Left renal cortex interstitium (tissue), 4 donors: ENCODE measurements around the gene FHIT. TPM values are rescaled to one million over a fixed set of nuclear protein-coding genes. Genes with fewer than 3 reads are reported as not detected.

Experiments used
- DNase-seq, 4 donors: peaks; one replicate each; pipeline ENCODE4 v3.0.0-alpha.2; 2013; ENCODE audit warnings: low read depth in 4 of 4, low spot score in 2 of 4, missing footprints in 1 of 4
- polyA plus RNA-seq, 4 donors: library from polyadenylated mRNA; unstranded; fragments of 120-200 nt; gene quantifications; one replicate each; pipeline ENCODE4 v1.2.1, GENCODE V29; 2013; ENCODE audit not compliant: insufficient read length in 4 of 4

The FHIT gene
- 10 to 100 TPM; 23.4 to 29.9 (median 26.0) TPM for polyA plus RNA-seq

DNA sequence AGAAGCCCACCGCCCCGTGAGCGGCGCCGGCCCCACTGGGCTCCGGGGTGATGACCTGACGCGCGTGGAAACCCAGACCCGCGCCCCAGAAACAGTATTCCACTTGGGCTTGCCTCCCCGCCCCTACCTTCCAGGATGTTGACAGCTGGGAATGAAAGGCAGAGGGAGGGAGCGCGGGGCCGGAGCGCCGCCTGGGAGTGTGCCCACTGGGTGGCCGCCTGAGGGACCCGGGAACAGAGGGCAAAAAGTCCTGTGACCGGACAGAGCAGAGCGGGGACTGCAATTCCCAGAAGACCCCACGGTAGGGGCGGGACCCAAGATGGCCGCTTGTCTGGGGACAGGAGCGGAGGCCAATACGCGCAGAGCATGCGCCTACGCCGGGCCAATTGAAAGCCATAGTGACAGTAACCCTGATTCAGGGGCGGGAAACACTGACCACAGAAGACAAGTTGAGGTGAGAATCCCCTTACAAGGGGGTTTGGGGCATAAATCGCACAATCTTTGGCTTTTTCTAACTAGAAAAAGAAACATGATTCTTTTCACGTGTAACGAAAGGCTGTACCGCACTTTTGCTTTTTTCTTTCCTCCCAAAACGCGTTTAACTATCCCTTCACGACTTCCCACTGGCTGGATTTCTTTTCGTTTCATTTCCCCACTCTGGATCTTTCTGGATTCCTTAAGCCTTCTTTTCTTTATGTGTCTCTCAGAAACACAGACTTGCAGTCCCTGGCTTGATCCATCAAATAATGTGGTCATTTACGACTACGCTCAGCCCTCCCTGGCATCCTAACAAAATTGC, at the start of gene FHIT:
FHIT (minus strand) TSS at position 279 of the 799 bp plus-strand sequence.
- peak; percentile 79 to 93 (median 92) for DNase-seq

DNA sequence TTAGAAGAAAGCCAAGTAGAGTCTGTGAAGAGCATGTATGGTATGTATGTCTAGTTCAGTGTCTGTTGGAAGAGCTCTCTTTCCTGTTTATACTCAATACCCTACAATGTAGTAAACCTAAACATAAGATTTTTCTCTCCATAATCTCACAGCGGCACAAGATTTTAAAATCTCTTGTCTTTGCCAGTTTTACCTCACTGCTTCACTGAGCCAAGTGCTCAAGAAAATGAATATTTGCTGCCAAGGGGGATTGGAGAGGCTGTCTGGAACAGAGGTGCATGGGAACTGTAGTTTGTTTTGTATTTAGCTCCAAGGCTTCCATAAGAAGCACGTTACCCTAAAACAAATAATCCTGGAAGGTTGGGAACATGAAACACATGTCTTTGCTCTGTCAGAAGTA, 49.5 kb upstream of the FHIT start:
- no peak for DNase-seq

DNA sequence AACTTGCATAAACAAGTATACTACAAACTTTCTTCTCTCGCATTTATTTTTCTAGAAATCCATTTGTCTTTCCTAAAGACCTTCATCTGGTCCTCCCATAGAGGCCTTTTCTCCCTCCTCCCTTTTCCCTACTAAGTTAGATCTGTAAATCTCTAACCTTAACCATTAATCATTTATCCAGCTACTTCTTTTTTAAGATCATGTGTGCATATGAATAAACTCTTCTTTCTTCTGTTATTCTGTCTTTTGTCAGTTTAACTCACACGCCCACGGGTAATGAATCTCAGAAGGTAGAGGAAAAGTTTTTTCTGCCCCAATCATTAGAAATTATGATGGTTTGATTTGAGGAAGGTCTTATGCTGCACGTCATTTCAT, 48.7 kb upstream of the FHIT start:
- DNase-seq = no peak

DNA sequence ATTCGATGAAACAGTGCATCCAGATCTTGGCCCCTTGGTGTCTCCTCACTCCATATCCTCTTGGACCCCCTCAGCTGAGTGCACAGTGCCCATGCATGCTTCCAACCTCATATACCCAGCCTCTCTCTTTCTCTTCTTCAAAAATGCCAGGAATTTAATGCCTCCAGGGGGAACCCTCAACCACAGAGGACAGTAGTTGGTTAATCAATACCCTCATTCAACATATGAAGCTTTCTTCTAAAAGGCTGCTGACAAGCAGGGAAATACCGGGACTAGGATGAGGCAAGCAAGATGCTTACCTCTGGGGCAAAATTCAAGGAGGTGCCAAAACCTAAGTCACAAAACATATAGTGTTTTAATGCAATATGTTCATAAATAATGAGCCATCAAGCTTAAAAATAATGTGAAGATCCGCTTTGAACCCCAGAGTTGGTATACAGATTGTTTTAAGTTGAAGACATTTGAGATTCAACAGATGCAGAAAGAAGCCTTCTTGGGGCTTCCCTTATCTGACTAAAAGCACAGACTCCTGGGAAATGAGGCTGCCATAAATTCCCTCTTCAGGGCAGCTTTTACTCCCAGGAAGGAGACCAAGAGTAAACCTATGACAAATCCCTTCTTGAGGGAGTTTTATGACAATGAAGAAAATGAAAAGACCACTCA, 48.2 kb upstream of the FHIT start:
- no peak for DNase-seq

DNA sequence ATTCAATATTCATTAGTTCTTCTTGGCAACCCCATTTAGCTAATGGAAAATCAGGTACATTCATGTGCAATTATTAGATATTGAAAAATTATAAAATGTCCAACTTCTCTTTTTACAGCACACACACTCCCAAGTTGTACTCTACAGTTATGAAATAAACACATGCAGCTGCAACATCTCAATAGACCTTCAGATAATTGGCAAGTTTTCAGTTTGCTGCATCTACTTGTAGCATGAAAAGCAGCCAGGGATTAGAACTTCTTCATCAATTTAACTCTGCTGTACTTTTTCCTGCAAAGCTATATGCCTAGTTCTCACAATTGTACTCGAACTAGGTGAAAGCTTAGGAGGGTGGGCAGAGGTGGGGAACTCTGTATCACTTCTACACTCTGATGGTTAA, 46.6 kb upstream of the FHIT start:
- no peak for DNase-seq

DNA sequence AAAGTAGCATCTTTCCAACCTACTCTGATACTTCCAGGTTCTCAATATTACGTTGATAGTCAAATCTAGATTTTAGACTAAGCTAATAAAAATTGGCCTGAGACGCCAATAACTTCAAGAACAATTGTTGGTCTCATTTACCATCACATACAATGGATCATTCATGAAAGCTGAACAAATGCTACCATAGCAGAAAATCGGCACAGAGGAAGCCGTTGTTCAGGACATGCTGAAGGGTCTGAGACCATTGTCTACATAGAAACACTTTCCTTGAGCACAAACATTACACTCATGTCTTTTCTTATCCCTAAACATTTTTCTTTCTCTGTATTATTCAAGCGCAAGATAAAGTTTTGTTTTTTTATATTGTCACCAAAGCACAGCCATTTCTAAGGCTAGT, 37.2 kb upstream of the FHIT start:
- DNase-seq = no peak

DNA sequence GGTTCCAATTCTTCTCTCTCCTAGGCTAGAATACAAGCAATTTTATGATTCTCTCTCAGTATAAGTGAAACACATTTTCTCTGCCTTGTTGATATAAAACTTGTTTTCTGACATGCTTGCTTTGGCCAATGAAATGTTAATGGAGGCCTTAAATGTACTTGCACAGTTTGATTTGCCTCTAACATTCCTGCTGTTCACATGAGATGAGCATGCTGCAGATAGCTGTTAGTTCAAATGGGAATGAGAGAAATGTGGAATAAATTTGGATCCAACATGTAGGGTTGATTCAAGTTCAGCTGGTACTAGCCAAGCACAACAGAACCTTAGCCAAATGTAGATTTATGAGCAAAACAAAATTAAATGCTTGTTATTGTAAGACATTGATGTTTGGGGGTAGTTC, 32.6 kb upstream of the FHIT start:
- no peak for DNase-seq

DNA sequence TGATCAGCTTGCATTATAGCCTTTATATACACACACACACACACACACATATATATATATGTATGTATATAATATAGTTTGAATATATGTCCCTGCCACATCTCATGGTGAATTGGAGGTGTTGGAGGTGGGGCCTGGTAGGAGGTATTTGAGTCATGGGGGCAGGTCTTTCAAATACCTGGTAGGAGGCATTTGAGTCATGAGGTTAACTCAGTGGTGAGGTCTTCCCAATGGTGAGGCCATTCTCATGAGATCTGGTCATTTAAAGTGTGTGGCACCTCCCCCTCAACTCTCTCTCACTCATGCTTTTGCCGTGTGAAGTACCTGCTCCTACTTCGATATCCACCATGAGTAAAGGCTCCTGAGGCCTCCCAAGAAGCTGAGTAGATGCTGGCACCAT, 27.5 kb upstream of the FHIT start:
- DNase-seq = no peak

DNA sequence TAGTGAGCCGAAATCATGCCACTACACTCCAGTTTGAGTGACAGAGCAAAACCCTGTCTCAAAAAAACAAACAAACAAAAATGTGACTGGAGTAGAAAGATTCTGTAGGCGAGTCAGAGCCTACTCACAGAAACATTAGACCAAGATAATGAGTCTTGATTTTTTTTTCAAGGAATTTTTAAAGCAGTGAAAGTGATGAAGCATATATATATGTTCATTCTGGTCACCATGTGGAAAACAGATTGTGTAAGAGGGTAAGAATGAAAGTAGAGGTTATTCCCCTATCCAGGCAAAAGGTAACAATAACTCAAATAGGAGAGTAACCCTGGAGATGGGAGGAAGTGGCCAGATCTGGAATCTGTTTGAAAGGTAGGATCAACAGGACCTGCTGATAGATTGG, 26.2 kb upstream of the FHIT start:
- no peak for DNase-seq

DNA sequence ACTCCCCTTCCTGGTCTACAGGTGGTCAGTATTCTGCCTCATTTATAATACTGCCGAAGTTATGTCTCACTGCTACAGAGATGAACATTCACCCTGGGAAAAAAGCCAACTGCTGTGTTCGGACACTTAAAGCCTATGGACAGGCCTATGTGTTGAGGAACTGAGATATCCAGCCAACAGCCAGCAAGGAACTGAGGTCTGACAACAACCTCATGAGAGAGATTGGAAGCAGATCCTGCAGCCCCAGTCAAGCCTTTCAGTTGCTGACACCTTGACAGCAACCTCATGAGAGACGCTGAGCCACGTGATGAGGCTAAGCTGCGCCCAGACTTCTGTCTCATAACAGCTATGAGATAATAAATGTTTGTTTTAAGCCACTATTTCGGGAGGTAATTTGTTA, 18.2 kb upstream of the FHIT start:
- no peak for DNase-seq

DNA sequence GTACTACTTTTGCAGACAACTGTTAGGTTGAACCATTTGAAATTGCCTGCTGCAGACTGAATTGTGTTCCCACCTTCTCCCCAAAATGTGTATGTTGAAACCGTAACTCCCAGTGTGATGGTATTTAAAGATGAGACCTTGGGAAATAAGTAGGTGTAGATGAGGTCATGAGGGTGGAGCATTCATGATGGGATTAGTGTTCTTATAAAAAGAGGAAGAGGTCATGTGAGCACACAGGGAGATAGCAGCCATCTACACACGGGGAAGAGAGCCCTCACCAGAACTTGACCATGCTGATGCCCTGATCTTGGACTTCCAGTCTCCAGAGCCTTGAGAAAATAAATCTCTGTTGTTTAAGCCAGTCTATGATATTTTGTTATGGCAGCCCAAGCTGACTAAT, 17.4 kb upstream of the FHIT start:
- DNase-seq = no peak

DNA sequence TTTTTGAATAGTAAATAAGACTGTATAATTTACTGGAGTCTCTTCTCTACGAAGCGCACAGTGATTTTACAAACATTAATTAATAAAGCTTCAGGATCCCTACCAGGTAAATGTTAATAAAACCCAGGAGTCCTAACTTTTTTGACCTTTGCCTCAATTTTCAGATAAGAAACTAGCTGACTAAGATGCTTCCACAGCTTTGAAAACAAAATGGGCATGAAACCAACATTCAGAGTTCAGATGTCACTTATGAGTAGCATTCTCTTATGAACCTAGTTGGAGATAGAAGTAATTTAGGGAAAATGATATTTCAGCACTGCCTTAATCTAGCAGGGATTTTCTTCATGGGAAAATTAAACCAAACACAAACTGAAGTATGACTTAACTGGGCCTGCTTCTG, 13.0 kb upstream of the FHIT start:
- no peak for DNase-seq

DNA sequence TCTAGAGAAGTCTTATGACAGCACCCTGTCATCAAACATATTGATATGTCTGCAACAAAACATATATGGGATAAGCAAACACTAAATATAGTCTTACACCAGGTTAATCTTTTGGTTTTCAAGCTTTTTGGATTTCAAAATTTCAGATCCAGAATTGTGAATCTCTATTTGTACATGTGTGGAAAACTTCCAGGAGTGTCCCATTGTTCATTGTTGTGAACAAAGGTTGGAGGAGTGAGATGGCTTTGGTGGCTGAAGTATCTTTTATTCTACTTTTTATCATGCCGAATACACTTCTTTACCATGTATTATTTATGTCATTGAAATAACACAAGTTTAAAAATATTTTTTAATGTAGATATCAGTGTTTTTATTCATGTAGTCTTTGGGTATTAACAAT, 5.9 kb upstream of the FHIT start:
- no peak for DNase-seq

DNA sequence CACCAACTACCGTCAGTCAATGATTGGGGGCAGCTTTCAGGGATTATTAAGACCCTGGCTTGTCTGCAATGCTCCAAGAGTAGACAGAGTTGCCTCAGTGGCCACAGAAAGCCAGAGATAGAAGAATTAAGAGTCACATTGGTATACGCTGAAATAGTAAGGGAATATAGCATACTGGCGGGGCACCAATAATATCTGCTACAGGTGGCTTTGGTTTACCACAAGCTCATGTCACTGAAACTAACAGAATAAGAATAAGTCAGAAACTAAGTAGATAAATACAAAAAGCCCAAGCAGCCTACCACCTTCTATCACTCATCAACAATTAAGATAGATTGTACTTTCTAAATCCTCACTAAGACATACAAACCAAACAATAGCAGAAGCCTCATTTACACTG, 2.5 kb upstream of the FHIT start:
- no peak for DNase-seq

DNA sequence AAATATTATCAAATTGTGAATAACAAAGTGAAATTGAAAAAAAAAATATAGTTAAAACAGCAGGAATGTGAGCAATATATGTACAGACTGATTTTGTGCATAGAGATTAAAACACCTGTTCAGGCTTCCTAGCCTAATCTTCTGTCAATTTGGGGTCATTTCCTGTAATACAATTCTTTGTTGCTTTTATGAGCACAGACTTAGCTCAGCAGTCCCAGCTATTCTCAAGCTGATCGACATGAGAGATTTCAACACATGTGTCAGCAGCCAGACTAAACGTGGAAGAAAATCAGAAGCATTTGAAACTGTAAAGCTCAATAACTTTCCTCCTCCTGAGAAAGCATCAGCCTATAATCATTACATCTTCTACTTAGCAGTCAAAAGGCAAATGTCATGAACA, 1.6 kb upstream of the FHIT start:
- DNase-seq = no peak

DNA sequence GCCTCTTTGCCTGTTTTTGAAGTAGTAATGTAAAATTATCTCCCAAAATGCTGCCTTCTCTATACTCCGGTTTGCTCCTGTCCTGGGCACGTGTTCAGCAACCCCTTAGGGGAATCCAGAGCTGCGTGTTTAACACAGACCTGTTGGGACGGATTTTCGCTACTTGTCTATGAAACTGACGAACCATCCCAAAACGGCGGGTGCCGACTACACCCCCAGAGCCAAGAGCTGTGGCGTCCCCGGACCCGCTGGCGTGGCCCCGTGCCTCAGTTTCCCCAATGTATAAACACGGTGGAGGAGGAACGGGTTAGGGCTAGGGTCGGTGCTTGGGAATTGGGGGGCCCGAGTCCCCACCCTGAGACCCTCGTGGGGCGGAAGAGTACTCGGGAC, 473 bp downstream of the FHIT start:
- peak in 3 of 4 donors; percentile 15 to 31 (median 20) for DNase-seq

DNA sequence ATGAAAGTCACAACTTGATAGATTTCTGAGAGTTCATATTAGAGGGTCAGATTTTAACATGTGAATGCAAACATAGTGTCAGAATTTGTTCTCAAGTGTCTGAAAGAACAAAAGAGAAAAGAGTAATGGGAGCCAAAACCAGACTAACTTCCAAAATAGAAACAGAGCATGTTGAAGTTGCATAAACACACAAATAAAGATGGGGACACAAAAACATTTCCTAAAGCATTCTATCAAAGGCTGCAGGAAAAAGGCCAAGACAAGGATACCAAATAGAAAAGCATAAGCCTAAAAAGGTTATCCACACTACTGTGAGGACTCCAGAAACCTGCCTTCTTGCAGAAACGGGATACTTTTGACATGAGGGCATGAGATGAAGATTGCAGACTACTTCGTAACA, 2.8 kb downstream of the FHIT start:
- no peak for DNase-seq

DNA sequence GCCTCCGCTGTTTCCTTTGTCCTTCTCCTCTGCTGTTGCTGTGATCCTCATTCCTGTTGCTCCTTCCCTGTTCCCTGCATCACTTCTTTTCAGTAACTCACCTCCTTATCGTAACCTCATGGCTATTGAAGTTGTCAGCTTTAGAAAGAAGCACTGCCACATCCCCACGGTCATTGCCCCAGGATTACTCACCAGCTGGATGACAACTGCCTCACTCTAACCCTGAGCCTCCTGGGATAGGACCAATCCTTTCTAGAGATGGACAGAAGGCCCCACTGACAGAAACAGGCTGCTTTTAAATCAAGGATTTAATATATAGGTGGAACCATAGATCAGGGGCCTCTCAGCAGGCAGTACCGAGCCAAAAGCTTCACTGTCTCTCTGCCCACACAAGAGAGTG, 4.1 kb downstream of the FHIT start:
- DNase-seq = no peak

DNA sequence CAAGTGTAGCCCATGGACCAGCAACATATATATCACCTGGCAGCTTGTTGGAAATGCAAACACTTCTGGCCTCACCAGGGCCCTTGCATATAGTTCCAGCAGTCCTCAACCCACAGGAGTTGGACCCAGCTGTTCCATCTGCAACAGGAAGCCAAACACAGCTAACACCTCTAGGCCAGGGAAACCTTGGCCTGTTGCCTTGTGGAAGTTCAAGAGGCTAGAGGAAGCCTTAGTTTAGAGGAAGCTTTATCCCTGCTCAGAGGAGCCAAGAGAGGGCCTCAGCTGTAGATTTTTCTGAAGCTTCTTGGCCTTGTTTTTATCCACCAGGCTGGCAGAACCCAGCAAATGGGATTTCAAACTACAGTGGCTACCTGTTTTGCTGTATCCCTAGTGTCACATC, 11.4 kb downstream of the FHIT start:
- DNase-seq = no peak

DNA sequence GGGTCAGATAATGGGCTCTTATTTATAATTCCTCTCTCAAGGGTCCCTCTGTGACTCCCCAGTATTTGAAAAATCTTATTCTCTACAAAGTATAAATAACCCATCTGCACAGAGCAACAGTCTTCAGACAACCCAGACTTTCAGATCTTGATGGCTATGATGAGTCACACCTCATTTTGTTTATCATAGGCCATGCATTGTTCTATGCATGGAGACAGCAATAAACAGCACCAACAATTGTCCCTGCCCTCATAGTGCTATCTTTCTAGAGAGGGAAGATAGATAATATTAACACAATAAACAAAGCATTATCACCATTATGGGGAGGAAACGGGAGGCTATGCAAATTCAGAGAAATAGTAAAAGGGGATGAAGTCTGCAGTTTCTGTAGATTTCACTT, 13.4 kb downstream of the FHIT start:
- no peak for DNase-seq

DNA sequence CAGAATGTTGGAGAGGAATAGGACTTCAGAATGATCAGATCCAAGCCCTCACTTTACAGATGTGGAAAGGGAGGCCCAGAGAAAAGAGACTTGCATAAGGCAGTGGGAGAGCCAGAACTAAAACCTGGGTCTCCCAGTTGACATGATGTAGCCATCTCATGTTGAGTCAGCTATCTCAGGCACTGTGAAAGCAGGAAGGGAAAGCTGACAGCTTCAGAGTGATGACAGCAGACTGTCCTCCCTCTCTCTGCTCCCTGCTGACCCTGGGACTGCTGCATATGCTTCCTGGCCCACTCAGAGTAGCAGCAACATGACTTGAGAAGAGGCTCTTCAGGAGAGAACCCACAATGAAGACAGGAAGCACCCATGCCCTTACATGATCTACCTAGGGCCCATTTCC, 14.7 kb downstream of the FHIT start:
- DNase-seq = no peak

DNA sequence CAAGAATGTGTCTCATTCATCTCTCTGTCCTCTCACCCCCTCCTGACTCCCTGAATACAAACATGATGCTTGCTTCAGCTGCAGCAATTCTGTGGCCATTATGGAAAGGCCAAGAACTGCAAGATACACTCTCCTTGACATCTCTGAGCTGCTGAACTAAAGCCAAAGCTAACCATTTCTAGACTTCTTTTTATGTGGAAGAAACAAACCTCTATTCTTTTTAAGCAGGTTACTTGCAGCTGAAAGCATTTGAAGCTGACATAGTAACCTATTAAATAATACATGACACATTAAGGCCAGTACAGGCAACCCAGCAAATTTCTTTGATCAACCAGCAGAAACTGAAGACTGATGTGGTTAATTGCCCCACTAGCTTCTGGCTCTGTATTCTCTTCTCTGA, 17.5 kb downstream of the FHIT start:
- DNase-seq = no peak
